ENCODE data around the gene PLEKHM1. TPM values are rescaled to one million over a fixed set of nuclear protein-coding genes. Genes with fewer than 3 reads are reported as not detected.
"Not testable (repeated sequence)": the region's sequence is repeated elsewhere in the genome, so short reads cannot be mapped to it uniquely, and the experiment has no call there.

Gene PLEKHM1
- total and polyA plus RNA-seq, 2 experiments from 2014 or later: 18.4 to 23.8 TPM

DNA sequence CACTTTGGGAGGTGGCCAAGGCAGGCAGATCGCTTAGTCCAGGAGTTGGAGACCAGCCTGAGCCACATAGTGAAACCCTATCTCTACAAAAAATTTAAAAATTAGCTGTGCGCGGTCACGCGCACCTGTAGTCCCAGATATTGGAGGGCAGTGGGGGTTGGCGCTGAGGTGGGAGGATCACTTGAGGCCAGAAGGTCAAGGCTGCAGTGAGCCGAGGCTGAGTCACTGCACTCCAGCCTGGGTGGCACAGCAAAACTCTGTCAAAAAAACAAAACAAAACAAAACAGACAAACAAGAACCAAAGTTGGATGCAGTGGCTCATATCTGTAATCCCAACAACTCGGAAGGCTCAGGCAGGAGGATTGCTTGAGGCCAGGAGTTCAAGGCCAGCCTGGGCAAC, 6.9 kb upstream of the PLEKHM1 start:
- not testable (repeated sequence) for H4K20me1 ChIP-seq (ENCODE audit: insufficient read depth, poor library complexity, severe bottlenecking); H2AFZ ChIP-seq; H3K4me3 ChIP-seq; H3K27ac ChIP-seq; H3K4me1 ChIP-seq (ENCODE audit: insufficient read depth); H3K27me3 ChIP-seq; H3K4me2 ChIP-seq; DNase-seq (ENCODE audit: low spot score); H3K79me2 ChIP-seq; H3K9me2 ChIP-seq (replicated peaks; ENCODE audit: insufficient read depth); H3K36me3 ChIP-seq (replicated peaks; ENCODE audit: insufficient read depth, low read depth); H3K9me3 ChIP-seq (ENCODE audit: low read depth)
- 96% methylated on average over 8 of the region's 8 CpGs for WGBS (ENCODE audit: low lambda C conversion rate, missing lambda C conversion rate)

DNA sequence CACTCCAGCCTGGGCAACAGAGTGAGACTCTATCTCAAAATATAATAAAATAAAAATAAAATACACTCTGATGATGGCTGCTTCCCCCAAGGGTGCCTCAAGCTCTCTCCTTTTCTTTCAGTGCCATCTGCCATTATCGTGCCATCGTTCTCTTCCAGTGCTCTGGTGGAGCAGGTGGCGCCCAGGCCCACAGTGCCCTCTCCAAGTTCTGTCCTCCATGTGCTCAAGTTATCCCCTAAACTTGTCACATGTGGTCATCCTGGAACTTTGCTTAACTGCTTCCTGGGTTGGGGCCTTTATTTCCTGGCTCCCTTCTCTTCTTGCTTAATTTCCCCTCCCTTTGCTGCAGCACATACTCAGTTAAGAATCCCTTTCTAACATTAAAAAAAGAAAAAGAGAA, 6.0 kb upstream of the PLEKHM1 start:
- H3K79me2 ChIP-seq; H3K27me3 ChIP-seq; H4K20me1 ChIP-seq (ENCODE audit: insufficient read depth, poor library complexity, severe bottlenecking); DNase-seq (ENCODE audit: low spot score); H3K9me3 ChIP-seq (ENCODE audit: low read depth); H3K9me2 ChIP-seq (replicated peaks; ENCODE audit: insufficient read depth); H3K27ac ChIP-seq; H2AFZ ChIP-seq; H3K4me2 ChIP-seq; H3K36me3 ChIP-seq (replicated peaks; ENCODE audit: insufficient read depth, low read depth); H3K4me1 ChIP-seq (ENCODE audit: insufficient read depth); H3K4me3 ChIP-seq: not testable (repeated sequence)
- 100% methylated on average over 3 of the region's 3 CpGs for WGBS (ENCODE audit: low lambda C conversion rate, missing lambda C conversion rate)

DNA sequence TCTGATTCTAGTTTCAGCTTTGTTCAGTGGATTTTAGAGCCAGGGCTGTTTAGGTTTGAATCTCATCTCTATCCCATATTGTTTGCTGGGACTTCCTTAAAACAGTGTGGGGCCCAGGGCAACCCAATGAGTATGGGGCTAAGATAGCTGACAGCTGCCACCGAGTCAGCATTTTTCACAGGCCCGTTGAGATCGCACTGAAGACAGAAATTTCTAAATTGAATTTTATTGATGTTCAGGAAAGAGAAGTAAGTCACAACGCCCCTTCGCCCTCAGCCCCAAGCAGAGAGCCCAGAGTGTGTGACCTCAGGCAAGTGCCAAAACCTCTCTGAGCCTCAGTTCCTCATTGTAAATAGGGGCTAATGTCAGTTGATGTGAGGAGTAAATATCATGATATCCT, 4.0 kb upstream of the PLEKHM1 start:
- H3K27me3 ChIP-seq; DNase-seq (ENCODE audit: low spot score); H3K79me2 ChIP-seq; H3K36me3 ChIP-seq (replicated peaks; ENCODE audit: insufficient read depth, low read depth); H3K4me3 ChIP-seq; H3K9me2 ChIP-seq (replicated peaks; ENCODE audit: insufficient read depth); H3K4me1 ChIP-seq (ENCODE audit: insufficient read depth); H2AFZ ChIP-seq; H3K4me2 ChIP-seq; H3K9me3 ChIP-seq (ENCODE audit: low read depth); H3K27ac ChIP-seq; H4K20me1 ChIP-seq (ENCODE audit: insufficient read depth, poor library complexity, severe bottlenecking): not testable (repeated sequence)
- 90% methylated on average over 5 of the region's 5 CpGs for WGBS (ENCODE audit: low lambda C conversion rate, missing lambda C conversion rate)

DNA sequence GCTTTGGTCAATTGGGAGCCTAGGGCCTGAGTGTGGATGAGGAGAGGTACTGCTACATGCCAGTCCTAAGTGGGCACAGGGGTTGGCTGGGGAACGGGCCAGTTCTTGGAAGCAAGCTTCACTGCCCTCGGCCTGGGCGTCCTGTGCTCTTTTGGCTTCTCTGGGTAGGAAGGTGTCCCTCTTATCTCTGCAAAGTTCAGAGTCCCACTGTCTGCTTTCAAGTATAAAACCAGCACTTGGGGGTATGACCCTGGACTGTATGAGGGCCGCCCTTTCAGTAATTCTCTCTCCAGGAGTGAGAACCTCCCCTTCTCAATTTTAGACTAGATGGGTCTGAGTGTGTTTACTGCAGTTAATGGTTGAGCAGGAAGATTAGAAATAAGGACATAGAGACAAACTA, 1.6 kb upstream of the PLEKHM1 start:
- WGBS (ENCODE audit: low lambda C conversion rate, missing lambda C conversion rate): 77% methylated on average over 4 of the region's 4 CpGs
- not testable (repeated sequence) for DNase-seq (ENCODE audit: low spot score); H3K4me3 ChIP-seq; H3K79me2 ChIP-seq; H3K27me3 ChIP-seq; H3K27ac ChIP-seq; H3K9me3 ChIP-seq (ENCODE audit: low read depth); H4K20me1 ChIP-seq (ENCODE audit: insufficient read depth, poor library complexity, severe bottlenecking); H3K36me3 ChIP-seq (replicated peaks; ENCODE audit: insufficient read depth, low read depth); H3K4me2 ChIP-seq; H3K9me2 ChIP-seq (replicated peaks; ENCODE audit: insufficient read depth); H3K4me1 ChIP-seq (ENCODE audit: insufficient read depth); H2AFZ ChIP-seq

DNA sequence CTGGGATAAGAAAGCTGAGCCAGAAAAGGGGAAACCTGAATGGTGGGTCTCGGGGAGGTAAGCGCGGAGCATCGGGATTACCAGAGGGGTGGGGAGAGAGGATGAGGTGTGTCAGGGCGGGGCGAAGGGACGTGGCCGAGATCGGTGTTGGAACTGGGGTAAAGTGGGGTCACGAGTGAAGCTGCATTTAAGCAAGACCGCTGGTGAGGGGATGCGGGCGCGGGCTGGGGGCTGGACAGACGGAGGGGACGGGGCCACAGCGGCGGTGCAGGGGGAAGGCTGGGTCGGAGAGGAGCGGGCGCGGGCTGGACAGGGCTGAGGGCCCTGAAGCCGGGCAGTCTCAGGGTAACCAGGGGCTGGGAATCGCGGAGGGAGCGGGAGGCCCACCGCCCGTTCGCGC, 323 bp downstream of the PLEKHM1 start:
- peak; percentile 12 for DNase-seq (ENCODE audit: low spot score)
- Histone ChIP-seq H3K27ac (peak overlapping the region; percentile 79), H3K4me2 (peak overlapping the region; percentile 80), H2AFZ (peak overlapping the region; percentile 63), H3K4me3 (peak overlapping the region; percentile 24)
- WGBS (ENCODE audit: low lambda C conversion rate, missing lambda C conversion rate): 0% methylated on average over 3 of the region's 30 CpGs
- H3K4me1 ChIP-seq (ENCODE audit: insufficient read depth); H4K20me1 ChIP-seq (ENCODE audit: insufficient read depth, poor library complexity, severe bottlenecking); H3K36me3 ChIP-seq (replicated peaks; ENCODE audit: insufficient read depth, low read depth); H3K9me3 ChIP-seq (ENCODE audit: low read depth); H3K9me2 ChIP-seq (replicated peaks; ENCODE audit: insufficient read depth); H3K27me3 ChIP-seq; H3K79me2 ChIP-seq: not testable (repeated sequence)

- not testable (repeated sequence) for H3K36me3 ChIP-seq (replicated peaks; ENCODE audit: insufficient read depth, low read depth); H3K4me1 ChIP-seq (ENCODE audit: insufficient read depth); H3K4me2 ChIP-seq; H3K9me2 ChIP-seq (replicated peaks; ENCODE audit: insufficient read depth); H4K20me1 ChIP-seq (ENCODE audit: insufficient read depth, poor library complexity, severe bottlenecking); H2AFZ ChIP-seq; H3K27me3 ChIP-seq; H3K79me2 ChIP-seq; H3K9me3 ChIP-seq (ENCODE audit: low read depth); H3K4me3 ChIP-seq
- peak; percentile 72 for DNase-seq (ENCODE audit: low spot score)
- 79% methylated on average over 2 of the region's 2 CpGs for WGBS (ENCODE audit: low lambda C conversion rate, missing lambda C conversion rate)
- H3K27ac ChIP-seq: peak overlapping the region; percentile 70
Measured at GRCh38 chr17:45487704-45488103, 2.8 kb downstream of the PLEKHM1 start.

- not testable (repeated sequence) for H3K27me3 ChIP-seq
Measured at GRCh38 chr17:45483591-45484216, 6.8 kb downstream of the PLEKHM1 start.

DNA sequence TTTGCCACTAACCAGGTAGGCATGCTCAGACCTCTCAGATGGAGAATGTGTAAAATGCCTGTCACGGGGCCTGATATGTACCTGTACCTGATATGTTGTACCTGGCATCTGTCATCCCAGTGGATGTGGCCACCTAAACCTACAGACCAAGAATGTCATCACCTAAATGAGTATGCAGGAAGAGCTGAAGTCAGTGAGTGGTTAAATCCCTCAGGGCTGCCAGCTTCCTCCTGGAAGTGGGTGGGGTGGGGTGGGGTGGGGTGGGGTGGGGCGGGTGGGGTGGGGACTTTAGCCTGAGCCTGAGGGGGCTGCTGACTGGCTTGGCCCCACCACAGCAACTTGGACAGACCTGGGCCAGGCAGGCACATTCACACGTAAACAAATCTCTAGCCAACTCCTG, 7.3 kb downstream of the PLEKHM1 start:
- H3K36me3 ChIP-seq (replicated peaks; ENCODE audit: insufficient read depth, low read depth): not testable (repeated sequence)

More at GRCh38 chr17:45483591-45484216, 6.8 kb downstream of the PLEKHM1 start:
- peak overlapping the region; percentile 53 for H3K27ac ChIP-seq
- not testable (repeated sequence) for H2AFZ ChIP-seq; H3K4me2 ChIP-seq; H3K4me3 ChIP-seq; H3K9me2 ChIP-seq (replicated peaks; ENCODE audit: insufficient read depth); DNase-seq (ENCODE audit: low spot score); H4K20me1 ChIP-seq (ENCODE audit: insufficient read depth, poor library complexity, severe bottlenecking); H3K9me3 ChIP-seq (ENCODE audit: low read depth); H3K4me1 ChIP-seq (ENCODE audit: insufficient read depth); H3K36me3 ChIP-seq (replicated peaks; ENCODE audit: insufficient read depth, low read depth); H3K79me2 ChIP-seq
- WGBS (ENCODE audit: low lambda C conversion rate, missing lambda C conversion rate): 65% methylated on average over 5 of the region's 5 CpGs

DNA sequence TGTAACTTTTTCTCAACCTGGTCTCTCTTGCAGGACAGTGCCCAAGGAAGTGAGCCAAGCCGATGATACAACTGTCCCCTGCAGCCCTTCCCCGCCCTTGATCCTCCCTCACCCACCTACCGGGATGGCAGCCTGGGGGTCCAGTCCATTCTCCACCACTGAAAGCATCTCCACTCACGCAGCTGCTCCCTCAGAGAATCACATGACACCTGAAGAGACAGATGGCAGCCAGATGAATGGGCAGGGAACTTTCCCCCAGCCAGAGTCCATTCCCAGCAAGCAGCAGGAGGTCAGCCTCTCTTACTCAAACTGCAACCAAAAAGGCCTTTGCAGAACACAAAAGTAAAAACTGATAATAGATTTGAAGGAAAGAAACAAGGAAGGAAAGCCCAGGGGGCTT, 8.2 kb downstream of the PLEKHM1 start:
- H3K4me2 ChIP-seq; H3K27me3 ChIP-seq; H3K9me3 ChIP-seq (ENCODE audit: low read depth); H3K79me2 ChIP-seq; H3K4me1 ChIP-seq (ENCODE audit: insufficient read depth); H4K20me1 ChIP-seq (ENCODE audit: insufficient read depth, poor library complexity, severe bottlenecking); H3K36me3 ChIP-seq (replicated peaks; ENCODE audit: insufficient read depth, low read depth); H2AFZ ChIP-seq; H3K9me2 ChIP-seq (replicated peaks; ENCODE audit: insufficient read depth); DNase-seq (ENCODE audit: low spot score); H3K4me3 ChIP-seq: not testable (repeated sequence)
- H3K27ac ChIP-seq: peak overlapping the region; percentile 31
- 82% methylated on average over 3 of the region's 4 CpGs for WGBS (ENCODE audit: low lambda C conversion rate, missing lambda C conversion rate)

More for the DNA sequence above, 7.3 kb downstream of the PLEKHM1 start:
- H4K20me1 ChIP-seq (ENCODE audit: insufficient read depth, poor library complexity, severe bottlenecking); H2AFZ ChIP-seq; H3K27me3 ChIP-seq; H3K4me2 ChIP-seq; H3K9me2 ChIP-seq (replicated peaks; ENCODE audit: insufficient read depth); H3K79me2 ChIP-seq; H3K27ac ChIP-seq; H3K4me1 ChIP-seq (ENCODE audit: insufficient read depth); DNase-seq (ENCODE audit: low spot score); H3K9me3 ChIP-seq (ENCODE audit: low read depth); H3K4me3 ChIP-seq: not testable (repeated sequence)
- WGBS (ENCODE audit: low lambda C conversion rate, missing lambda C conversion rate): 54% methylated on average over 3 of the region's 3 CpGs
